ENCODE measurements around the gene NXPH3. TPM values are rescaled to one million over a fixed set of nuclear protein-coding genes. Genes with fewer than 3 reads are reported as not detected.
"Not testable (repeated sequence)": the region's sequence is repeated elsewhere in the genome, so short reads cannot be mapped to it uniquely, and the experiment has no call there.

Gene NXPH3
- total RNA-seq, 1 donor from 2014 or later, result 4.5 TPM

DNA sequence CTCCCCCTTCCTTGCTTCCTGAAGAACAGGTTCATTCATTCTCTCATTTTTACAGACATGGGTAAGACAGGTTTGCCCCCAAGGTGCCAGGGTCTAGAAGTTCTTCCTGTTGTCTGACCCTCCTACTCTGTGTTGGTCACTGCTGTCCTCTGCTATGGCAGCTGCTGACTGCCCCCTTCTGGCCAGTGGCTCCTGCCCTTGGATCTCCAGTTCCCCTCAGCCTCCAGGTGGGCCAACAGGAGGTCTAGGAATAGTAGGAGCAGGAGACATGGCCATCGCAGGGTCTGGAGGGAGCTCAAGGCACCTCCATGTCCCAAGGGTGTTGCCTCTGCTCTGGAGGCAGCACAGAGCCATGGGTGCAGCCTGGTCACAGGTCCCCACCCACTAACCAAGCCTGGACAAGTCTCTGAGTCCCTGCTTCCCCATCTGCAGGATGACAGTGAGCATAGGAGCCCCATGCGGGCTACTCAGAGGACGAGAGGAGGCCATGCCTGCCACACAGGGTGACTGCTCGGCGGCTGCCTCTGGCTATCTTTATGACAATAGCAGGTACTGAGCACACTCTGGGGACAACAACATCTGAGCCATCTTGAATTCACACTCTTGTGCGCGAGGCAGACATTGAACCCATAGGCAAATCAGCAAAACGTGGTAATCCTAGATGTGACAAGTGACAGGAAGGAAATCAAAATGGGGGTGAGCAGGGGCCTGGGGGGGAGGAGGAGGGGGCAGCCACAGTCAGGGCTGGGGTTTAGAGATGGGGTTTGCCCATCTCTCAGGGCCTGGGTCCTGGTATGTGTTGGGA is 27.0 kb upstream of the NXPH3 start:
- Histone ChIP-seq H3K4me3 (no peak overlapping the region), H3K4me1 (no peaks in the 10 kb centered on the region), H3K36me3 (no peaks in the 10 kb centered on the region), H3K27ac (no peak overlapping the region), H3K9me3 (no peaks in the 10 kb centered on the region), H3K27me3 (ENCODE audit: low read depth) (peaks cover 10% of the 10 kb centered on the region)
- intact Hi-C loops (cut with DNase I), result no loop called here
- ATAC-seq (peak; percentile 47 to 48), DNase-seq (no peak)
- TF ChIP-seq, protein P1, sequence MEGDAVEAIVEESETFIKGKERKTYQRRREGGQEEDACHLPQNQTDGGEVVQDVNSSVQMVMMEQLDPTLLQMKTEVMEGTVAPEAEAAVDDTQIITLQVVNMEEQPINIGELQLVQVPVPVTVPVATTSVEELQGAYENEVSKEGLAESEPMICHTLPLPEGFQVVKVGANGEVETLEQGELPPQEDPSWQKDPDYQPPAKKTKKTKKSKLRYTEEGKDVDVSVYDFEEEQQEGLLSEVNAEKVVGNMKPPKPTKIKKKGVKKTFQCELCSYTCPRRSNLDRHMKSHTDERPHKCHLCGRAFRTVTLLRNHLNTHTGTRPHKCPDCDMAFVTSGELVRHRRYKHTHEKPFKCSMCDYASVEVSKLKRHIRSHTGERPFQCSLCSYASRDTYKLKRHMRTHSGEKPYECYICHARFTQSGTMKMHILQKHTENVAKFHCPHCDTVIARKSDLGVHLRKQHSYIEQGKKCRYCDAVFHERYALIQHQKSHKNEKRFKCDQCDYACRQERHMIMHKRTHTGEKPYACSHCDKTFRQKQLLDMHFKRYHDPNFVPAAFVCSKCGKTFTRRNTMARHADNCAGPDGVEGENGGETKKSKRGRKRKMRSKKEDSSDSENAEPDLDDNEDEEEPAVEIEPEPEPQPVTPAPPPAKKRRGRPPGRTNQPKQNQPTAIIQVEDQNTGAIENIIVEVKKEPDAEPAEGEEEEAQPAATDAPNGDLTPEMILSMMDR (IDR thresholded peaks at IDR 0.05), result peak; percentile 54

- no peaks in the 10 kb centered on the region for H3K4me1 ChIP-seq
- H3K27me3 ChIP-seq (ENCODE audit: low read depth), result peaks cover 10% of the 10 kb centered on the region
- no peaks in the 10 kb centered on the region for H3K36me3 ChIP-seq
- no peak overlapping the region for H3K27ac ChIP-seq
- H3K9me3 ChIP-seq, result no peaks in the 10 kb centered on the region
- ATAC-seq (no peak), DNase-seq (no peak)
- TF ChIP-seq, protein P1 (IDR thresholded peaks at IDR 0.05), result no peak
- H3K4me3 ChIP-seq, result no peak overlapping the region
- intact Hi-C loops (cut with DNase I), result no loop called here
Observed at GRCh38 chr17:49549311-49549605, 26.4 kb upstream of the NXPH3 start.

DNA sequence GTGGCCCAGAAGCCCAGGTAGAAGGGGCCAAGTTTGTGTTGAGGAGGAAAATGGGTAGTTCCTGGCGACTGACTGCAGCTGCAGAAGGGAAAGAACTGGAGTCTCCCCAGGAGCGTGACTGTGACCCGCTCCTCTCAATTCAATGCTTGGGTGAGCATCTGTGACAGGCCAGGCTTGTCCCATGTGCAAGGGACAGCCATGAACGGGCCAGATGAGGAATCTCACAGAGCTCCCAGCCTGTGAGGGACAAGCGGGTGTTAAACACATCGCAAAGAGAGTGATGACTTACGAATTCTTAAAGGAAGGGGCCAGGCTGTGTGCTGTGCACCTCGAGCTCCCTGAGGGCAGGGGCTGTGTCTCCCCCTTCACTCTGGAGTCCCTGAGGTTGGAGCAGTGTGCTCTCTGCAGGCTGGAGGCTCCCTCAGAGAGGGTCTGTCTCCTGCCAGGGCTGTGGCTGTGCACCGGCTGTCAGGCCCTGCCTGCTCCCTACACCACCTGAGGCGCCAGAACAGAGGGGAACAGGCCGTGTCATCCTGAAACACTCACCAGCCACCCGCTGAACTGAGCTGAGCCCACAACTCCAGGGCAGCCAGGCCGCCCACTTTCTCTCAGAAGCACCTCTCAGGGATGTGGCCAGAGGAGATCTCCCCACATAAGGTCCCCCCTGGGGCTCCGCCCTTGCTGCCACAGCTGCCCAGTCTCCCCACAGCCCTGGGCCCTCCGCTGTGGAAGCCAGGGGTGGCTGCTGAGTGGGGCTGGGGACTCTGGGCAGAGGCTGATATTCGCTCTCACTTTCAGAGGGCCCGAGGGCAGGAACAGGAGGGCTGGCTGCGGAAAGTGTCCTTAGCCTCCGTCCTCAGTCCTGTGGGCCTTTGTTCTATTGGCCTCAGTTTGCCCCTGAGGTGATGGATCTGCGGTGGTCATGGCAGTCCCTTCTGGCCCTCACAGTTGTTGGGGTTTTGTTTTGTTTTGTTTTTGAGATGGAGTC is 25.7 kb upstream of the NXPH3 start:
- TF ChIP-seq, protein P1 (IDR thresholded peaks at IDR 0.05), result no peak
- H3K4me3 ChIP-seq, result no peak overlapping the region
- no peak for DNase-seq
- ATAC-seq, result no peak
- no peaks in the 10 kb centered on the region for H3K4me1 ChIP-seq
- intact Hi-C loops (cut with DNase I), result no loop called here
- H3K27ac ChIP-seq, result no peak overlapping the region
- H3K27me3 ChIP-seq (ENCODE audit: low read depth), result peaks cover 5% of the 10 kb centered on the region
- no peaks in the 10 kb centered on the region for H3K9me3 ChIP-seq
- H3K36me3 ChIP-seq, result no peaks in the 10 kb centered on the region

DNA sequence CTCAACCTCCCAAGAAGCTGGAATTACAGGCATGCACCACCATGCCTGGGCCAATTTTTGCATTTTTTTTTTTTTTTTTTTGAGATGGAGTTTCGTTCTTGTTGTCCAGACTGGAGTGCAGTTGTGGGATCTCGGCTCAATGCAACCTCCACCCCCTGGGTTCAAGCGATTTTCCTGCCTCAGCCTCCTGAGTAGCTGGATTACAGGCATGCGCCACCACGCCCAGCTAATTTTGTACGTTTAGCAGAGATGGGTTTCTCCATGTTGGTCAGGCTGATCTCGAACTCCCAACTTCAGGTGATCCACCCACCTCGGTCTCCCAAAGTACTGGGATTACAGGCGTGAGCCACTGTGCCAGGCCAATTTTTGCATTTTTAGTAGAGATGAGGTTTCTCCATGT is 24.9 kb upstream of the NXPH3 start:
- H3K27ac ChIP-seq; H3K4me3 ChIP-seq; H3K9me3 ChIP-seq; ATAC-seq; DNase-seq; H3K36me3 ChIP-seq; H3K27me3 ChIP-seq (ENCODE audit: low read depth); H3K4me1 ChIP-seq; intact Hi-C loops (cut with DNase I): not testable (repeated sequence)

- H3K36me3 ChIP-seq, result no peaks in the 10 kb centered on the region
- no peaks in the 10 kb centered on the region for H3K9me3 ChIP-seq
- H3K27ac ChIP-seq, result no peak overlapping the region
- H3K4me1 ChIP-seq, result peaks cover 5% of the 10 kb centered on the region
- intact Hi-C loops (cut with DNase I), result no loop called here
- H3K4me3 ChIP-seq, result no peak overlapping the region
- ATAC-seq, result no peak
- TF ChIP-seq, protein P1 (IDR thresholded peaks at IDR 0.05), result no peak
- DNase-seq, result no peak
- peaks cover 3% of the 10 kb centered on the region for H3K27me3 ChIP-seq (ENCODE audit: low read depth)
Observed at GRCh38 chr17:49551221-49552069, 24.2 kb upstream of the NXPH3 start.

Measured in lower lobe of right lung (tissue), 2 donors.